ENCODE results near the gene ZNF22.
"Not testable (repeated sequence)": the region's sequence is repeated elsewhere in the genome, so short reads cannot be mapped to it uniquely, and the experiment has no call there.

The ZNF22 gene

GRCh38 chr10:44991571-44991970 lies 9.2 kb upstream of the ZNF22 start:
- DNase-seq (ENCODE audit: low read depth) = no peak

- no peak for DNase-seq (ENCODE audit: low read depth)
Measured at GRCh38 chr10:44992070-44992731, 8.5 kb upstream of the ZNF22 start.

GRCh38 chr10:44992732-44993225 lies 7.9 kb upstream of the ZNF22 start:
- no peak for DNase-seq (ENCODE audit: low read depth)

GRCh38 chr10:44993226-44993921 lies 7.3 kb upstream of the ZNF22 start:
- DNase-seq (ENCODE audit: low read depth) = no peak

GRCh38 chr10:44993922-44994751 lies 6.6 kb upstream of the ZNF22 start:
- no peak for DNase-seq (ENCODE audit: low read depth)

GRCh38 chr10:44994752-44995530 lies 5.8 kb upstream of the ZNF22 start:
- no peak for DNase-seq (ENCODE audit: low read depth)

- no peak for DNase-seq (ENCODE audit: low read depth)
Measured at GRCh38 chr10:44995581-44995913, 5.2 kb upstream of the ZNF22 start.

GRCh38 chr10:44995914-44996669 lies 4.6 kb upstream of the ZNF22 start:
- peak; percentile 24 for DNase-seq (ENCODE audit: low read depth)

- DNase-seq (ENCODE audit: low read depth) = no peak
Measured at GRCh38 chr10:44997105-44997748, 3.5 kb upstream of the ZNF22 start.

- DNase-seq (ENCODE audit: low read depth) = no peak
Measured at GRCh38 chr10:44998146-44998631, 2.5 kb upstream of the ZNF22 start.

- DNase-seq (ENCODE audit: low read depth) = no peak
Measured at GRCh38 chr10:45000138-45000751, 478 bp upstream of the ZNF22 start.

- DNase-seq (ENCODE audit: low read depth) = no peak
Measured at GRCh38 chr10:45001381-45002148, 842 bp downstream of the ZNF22 start.

GRCh38 chr10:45003432-45004000 lies 2.8 kb downstream of the ZNF22 start:
- DNase-seq (ENCODE audit: low read depth) = no peak

- DNase-seq (ENCODE audit: low read depth) = no peak
Measured at GRCh38 chr10:45004661-45005060, 3.9 kb downstream of the ZNF22 start.

- DNase-seq (ENCODE audit: low read depth) = no peak
Measured at GRCh38 chr10:45005284-45005683, 4.6 kb downstream of the ZNF22 start.

GRCh38 chr10:45006276-45007030 lies 5.7 kb downstream of the ZNF22 start:
- no peak for DNase-seq (ENCODE audit: low read depth)

- DNase-seq (ENCODE audit: low read depth) = peak; percentile 76
Measured at GRCh38 chr10:45008524-45009161, 7.9 kb downstream of the ZNF22 start.

GRCh38 chr10:45014557-45014956 lies 13.8 kb downstream of the ZNF22 start:
- not testable (repeated sequence) for DNase-seq (ENCODE audit: low read depth)
